KG1 (cell line): Measurements from ENCODE around the gene NPSR1.
"Not testable (repeated sequence)": the region's sequence is repeated elsewhere in the genome, so short reads cannot be mapped to it uniquely, and the experiment has no call there.

ENCODE experiments used
- DNase-seq: peaks from one replicate; lab custom pipeline; 2025; lab: John Stamatoyannopoulos, UW

Gene NPSR1

DNA sequence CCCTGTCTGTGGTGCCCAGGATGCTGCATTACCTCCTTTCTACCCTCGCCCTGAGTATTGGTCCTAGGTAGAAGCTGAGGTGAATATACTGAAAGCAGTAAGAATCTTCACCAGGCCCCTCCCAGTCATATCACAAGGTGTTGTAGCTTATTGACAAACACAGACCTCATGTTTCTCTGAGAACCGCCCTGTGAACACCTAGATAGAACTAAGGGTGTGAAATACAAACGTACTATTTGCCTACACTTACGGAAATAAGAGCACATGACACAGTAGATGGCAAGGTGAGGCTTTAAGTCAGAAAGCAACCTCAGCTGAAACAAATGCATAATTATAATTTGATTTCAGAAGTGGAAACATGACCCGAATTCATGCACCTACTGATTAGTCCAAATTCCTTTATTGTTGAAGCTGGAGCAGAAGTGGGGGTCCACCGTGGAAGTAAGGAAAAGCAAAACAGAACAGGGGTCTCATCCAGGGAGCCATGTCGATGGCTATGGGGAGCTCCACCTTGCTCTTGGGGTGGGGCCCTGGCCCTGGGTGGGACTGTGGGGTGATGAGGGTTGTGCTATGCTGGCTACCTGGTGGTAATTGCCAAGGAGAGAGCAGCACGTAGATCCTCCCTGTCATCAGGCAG, at the start of gene NPSR1:
TSS of gene NPSR1 (plus strand) at position 587 of the 637 bp plus-strand sequence. CDS start 195 bp downstream, outside the sequence.
- no peak for DNase-seq

- no peak for DNase-seq
Measured at GRCh38 chr7:34612661-34613060, 45.4 kb upstream of the NPSR1 start.

- no peak for DNase-seq
Measured at GRCh38 chr7:34620425-34620824, 37.6 kb upstream of the NPSR1 start.

GRCh38 chr7:34622182-34622581, 35.8 kb upstream of the NPSR1 start:
- no peak for DNase-seq

DNA sequence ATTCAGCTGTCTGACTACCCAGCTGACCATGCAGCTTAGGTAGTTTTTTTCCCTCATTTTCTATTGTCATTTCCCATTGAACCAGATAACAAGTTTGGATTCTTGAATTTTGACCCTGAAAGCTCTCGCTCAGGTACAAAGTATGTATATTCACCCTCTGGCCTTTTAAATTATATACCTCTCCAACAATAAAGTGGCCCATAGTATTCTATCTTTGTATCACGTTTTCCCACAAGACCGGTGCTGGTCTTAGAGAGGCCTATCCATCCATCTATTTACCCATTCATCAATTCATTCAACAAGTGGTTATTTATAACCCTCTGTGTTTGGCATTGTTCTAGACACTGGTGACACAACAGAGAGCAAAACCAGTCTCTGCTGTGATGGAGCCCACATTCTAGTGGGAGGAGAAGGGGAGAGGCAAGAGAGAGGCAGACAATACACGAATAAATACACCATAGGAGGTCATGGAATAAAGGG, 35.2 kb upstream of the NPSR1 start:
- DNase-seq = no peak

- not testable (repeated sequence) for DNase-seq
Measured at GRCh38 chr7:34628618-34629017, 29.4 kb upstream of the NPSR1 start.

GRCh38 chr7:34652809-34653208, 5.2 kb upstream of the NPSR1 start:
- no peak for DNase-seq

- DNase-seq = no peak
Measured at GRCh38 chr7:34653787-34654186, 4.2 kb upstream of the NPSR1 start.

DNA sequence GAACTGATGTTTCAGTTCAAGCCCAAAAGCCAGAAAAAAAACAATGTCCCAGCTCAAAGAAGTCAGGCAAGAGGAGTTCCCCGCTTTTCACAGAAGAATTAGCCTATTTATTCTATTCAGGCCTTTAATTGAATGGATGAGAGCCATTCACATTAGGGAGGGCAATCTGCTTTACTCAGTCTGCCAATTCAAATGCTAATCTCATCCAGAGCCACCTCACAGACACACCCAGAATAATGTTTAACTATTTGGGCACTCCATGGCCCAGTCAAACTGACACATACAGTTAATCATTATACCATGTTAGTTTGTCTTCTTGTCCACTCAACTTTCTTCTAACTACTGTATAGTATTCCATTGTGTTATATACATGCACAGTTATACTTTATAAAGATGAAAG, 2.6 kb upstream of the NPSR1 start:
- DNase-seq = no peak

DNA sequence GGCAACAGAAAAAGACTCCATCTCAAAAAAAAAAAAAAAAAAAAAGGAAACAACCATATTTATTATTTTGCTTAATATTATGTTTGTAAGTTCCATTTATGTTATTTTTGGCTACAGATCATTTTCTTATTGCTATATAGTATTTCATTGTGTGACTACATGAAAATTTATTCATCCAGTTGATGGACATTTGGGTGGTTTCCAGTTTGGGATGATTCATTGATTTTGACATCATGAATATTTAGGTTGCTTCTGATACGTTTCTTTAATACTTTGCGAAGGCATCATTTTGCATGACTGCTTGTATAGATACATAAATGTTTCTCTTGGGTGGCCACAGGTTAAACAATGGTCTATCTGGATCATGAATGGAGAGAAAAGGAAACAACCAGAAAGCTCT, 2.0 kb upstream of the NPSR1 start:
- no peak for DNase-seq

DNA sequence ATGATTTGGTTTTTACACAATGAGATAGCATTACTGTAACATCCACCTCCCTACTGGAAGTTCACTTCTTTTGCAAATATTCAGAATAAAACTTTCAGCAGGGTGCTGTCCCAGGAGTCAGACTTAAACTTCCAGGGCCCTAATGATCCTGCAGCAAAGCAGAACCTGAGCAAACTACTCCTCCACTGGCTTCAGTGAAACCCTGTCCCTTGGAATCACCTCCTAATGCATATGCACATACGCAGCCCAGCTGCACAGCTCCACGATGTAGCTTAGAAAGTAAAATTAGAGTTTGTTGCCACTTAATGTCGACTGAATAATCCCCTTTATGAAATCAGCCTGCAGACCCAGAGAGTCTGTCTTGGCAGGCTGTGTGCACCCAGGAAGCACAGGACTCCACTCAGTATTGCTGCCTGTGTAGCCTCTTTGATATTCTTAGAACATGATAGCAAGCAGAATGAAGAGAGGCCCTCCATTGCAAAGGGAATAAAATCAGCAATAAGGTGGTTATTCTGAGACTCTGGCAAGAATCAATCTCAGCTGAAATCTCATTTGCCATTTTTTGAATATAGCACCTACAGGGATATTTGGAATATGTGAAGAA, 1.6 kb downstream of the NPSR1 start:
- DNase-seq = no peak

GRCh38 chr7:34662058-34662708, 4.2 kb downstream of the NPSR1 start:
- DNase-seq = no peak

DNA sequence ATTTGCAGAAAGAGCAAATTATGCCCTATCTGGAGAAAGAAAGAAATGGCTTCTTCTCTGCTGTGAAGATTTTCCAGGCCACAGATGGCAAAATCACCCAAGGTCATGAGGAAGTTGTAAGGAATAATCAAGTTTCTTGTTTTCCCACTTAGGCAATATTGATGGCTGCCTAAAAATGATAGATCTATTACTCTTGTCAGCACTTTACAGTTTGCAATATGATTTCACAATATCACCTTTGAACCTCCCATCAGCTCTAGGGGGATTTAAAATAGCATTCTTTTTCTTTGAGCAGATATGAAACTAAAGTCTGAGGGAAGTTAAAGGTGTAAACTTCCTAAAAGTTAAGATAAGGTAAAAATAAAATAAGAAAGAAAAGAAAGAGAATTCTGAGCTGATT, 6.7 kb downstream of the NPSR1 start:
- no peak for DNase-seq

GRCh38 chr7:34672430-34672829, 14.4 kb downstream of the NPSR1 start:
- DNase-seq = no peak

- no peak for DNase-seq
Measured at GRCh38 chr7:34673066-34673465, 15.0 kb downstream of the NPSR1 start.

- DNase-seq = no peak
Measured at GRCh38 chr7:34675749-34676374, 17.8 kb downstream of the NPSR1 start.

DNA sequence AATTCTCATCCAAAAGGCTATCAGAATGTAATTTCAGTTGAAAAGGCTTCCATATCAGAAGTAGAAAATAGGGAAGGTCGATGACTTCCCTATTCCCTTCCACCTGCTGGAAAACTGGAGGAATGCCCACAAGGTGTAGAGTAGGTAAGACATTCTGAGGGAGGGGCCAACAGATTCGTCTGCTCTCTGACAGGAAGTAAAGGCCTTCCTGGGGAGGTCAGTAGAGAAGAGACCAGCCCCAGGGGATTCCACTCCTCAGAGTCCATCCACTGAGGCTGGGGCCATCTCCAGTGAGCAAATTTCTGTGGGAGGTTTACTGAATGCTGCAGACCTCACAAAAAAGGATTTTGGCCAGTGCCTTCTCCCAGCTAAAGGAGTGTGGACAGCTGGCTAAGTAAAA, 19.5 kb downstream of the NPSR1 start:
- no peak for DNase-seq

DNA sequence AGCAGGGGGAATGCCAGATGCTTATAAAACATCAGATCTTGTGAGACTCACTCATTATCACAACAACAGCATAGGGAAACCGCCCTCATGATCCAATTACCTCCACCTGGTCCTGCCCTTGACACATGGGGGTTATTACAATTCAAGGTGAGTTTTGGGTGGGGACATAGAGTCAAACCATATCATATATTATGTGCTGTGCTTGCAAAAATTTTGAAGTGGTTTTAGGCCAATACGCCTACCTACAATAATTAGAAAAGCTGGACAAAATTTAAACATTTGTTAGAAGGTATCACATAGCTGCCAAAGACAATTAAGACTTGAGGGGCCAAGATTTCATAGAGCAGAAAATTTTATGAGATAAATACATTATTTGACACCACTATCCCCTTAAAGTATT, 29.5 kb downstream of the NPSR1 start:
- DNase-seq = no peak

DNA sequence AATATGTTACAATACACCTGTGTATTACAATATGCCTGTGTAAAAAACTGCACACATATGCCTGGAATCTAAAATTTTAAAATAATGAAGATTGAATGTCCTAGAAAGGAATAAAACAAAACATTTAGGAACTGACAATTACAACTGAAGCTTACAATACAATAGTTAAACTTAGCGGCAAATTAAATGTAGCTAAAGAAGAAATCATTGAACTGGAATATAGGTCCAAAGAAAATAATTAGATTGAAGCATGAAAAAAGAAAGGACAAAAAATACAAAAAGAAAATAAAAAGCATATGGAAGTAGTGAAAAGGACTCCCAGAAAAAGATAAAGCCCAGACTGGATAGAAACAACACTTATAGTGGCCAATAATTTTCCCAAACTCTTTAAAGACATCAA, 38.4 kb downstream of the NPSR1 start:
- no peak for DNase-seq

DNA sequence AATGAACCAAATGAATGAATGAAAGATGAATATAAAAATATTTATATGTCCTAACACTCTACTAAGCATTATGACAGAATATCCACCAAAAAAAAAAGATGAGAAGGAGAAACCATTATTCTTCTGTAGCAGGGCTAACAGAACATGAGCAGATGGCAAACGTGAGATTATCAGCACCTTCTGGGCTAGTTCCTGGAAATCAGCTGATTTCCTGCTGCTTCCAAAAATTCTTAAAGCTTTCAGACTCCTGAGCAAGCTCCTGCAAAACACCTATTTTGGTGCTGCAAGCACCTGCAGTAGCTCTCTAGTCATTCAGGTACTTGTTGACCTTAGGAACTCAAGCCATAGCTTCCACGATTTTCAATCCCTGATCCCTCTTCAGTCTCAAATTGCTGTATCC, 51.8 kb downstream of the NPSR1 start:
- DNase-seq = no peak

GRCh38 chr7:34718867-34719266, 60.8 kb downstream of the NPSR1 start:
- DNase-seq = no peak

- no peak for DNase-seq
Measured at GRCh38 chr7:34719636-34720035, 61.6 kb downstream of the NPSR1 start.

GRCh38 chr7:34720289-34720688, 62.3 kb downstream of the NPSR1 start:
- no peak for DNase-seq
